ENCODE data around the gene TNNI3K.

- TF ChIP-seq CTCF (optimal IDR thresholded peaks at IDR 0.05 in 1 of 3, IDR thresholded peaks at IDR 0.05 in 1 of 3, conservative IDR thresholded peaks at IDR 0.05 in 1 of 3; ENCODE audit: extremely low read depth in 1 of 3, insufficient read depth in 2 of 3, low read length in 3 of 3) (no peak), EZH2 (IDR thresholded peaks at IDR 0.05; ENCODE audit: low read length) (no peak)
Measured at GRCh38 chr1:74328851-74329250, 93.7 kb downstream of the TNNI3K start.
